SK-N-SH (cell line): ENCODE data around the gene C21orf91.

Experiments
- GABPA ChIP-seq: IDR thresholded peaks from 2 replicates; pipeline ENCODE4 v1.4.0; 2012; ENCODE audit warnings: low read depth, mild to moderate bottlenecking
- POLR2AphosphoS5 ChIP-seq: IDR thresholded peaks from 2 replicates; pipeline ENCODE4 v1.6.1; 2012; ENCODE audit warnings: low read depth, low read length
- RAD21 ChIP-seq: IDR thresholded peaks from 2 replicates; pipeline ENCODE4 v1.6.1; 2012; ENCODE audit warnings: mild to moderate bottlenecking, low read length
- RFX5 ChIP-seq: IDR thresholded peaks from 2 replicates; pipeline ENCODE4 v1.6.1; 2012; ENCODE audit warnings: mild to moderate bottlenecking, improper control_type of control experiment, low read length

DNA sequence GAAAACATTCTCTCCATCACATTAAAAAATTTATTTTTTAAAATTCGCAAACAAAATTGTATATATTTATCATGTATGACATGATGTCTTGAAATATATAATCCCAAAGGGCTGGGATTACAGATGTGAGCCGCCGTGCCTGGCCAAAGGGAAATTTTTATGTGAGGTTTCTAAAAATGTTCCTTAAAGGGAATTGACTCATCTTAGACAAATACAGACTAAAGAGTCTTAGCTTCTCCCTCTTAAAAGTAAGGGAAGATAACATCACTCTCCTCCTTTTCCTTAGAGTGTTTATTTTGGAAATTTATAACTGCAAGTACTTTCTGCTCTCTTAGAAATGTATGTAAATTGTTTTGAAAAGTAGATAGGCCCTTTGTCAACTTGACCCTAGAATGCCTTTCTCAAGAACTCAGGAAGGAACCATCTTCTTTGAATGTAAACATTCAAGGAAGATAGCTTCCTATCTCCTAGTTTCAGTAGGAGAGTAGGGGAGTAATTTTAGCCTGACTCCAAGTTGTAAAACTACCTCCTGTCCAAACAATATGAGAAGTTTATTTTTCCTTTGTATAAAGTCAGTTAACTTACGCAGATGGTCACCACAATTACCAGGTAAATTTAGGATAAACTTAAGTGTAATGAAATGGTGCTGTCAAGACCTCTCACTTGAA lies 59.5 kb downstream of the C21orf91 start:
- TF ChIP-seq RAD21 (no peak), RFX5 (no peak), POLR2AphosphoS5 (no peak), GABPA (no peak)
